C4-2B (cell line): Measurements from ENCODE around the gene CR2.

Source experiments
- ZFX ChIP-seq: fragments of 450-650 bp; IDR thresholded peaks from 2 replicates; pipeline ENCODE4 v1.6.1; 2017
- TF ChIP-seq, protein P1 (sequence below): fragments of 450-650 bp; conservative IDR thresholded peaks from 2 replicates; pipeline ENCODE4 v1.5.1; 2017; ENCODE audit warnings: mild to moderate bottlenecking

GRCh38 chr1:207429963-207430362 is 24.2 kb upstream of the CR2 start:
- TF ChIP-seq, protein P1, sequence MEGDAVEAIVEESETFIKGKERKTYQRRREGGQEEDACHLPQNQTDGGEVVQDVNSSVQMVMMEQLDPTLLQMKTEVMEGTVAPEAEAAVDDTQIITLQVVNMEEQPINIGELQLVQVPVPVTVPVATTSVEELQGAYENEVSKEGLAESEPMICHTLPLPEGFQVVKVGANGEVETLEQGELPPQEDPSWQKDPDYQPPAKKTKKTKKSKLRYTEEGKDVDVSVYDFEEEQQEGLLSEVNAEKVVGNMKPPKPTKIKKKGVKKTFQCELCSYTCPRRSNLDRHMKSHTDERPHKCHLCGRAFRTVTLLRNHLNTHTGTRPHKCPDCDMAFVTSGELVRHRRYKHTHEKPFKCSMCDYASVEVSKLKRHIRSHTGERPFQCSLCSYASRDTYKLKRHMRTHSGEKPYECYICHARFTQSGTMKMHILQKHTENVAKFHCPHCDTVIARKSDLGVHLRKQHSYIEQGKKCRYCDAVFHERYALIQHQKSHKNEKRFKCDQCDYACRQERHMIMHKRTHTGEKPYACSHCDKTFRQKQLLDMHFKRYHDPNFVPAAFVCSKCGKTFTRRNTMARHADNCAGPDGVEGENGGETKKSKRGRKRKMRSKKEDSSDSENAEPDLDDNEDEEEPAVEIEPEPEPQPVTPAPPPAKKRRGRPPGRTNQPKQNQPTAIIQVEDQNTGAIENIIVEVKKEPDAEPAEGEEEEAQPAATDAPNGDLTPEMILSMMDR, result no peak
- no peak for TF ChIP-seq ZFX
